K562 (cell line): ENCODE data around the gene TLE7. TPM values are rescaled to one million over a fixed set of nuclear protein-coding genes. Genes with fewer than 3 reads are reported as not detected.

Experiments used
- ATAC-seq: fragments of 200-7000 bp; cut with Tn5 transposase; 3 replicates; pipeline ENCODE4 v1.9.1; 2020; ENCODE audit warnings: moderate library complexity
- BruUV-seq: library from RNA; stranded (reverse); fragments of 400-500 nt; replicated peaks from 2 replicates; lab custom pipeline; 2021; lab: Mats Ljungman, UMichigan
- CTCF ChIA-PET: fragments of 300-600 bp; formaldehyde crosslinking; extraction: SDS; loops from one replicate; lab custom pipeline; 2021; ENCODE audit warnings: low intra/inter-chr PET ratio; lab: Yijun Ruan, JAX
- POLR2A ChIA-PET: fragments of 300-600, 350-650 bp; sonication (Branson Sonifier 250); formaldehyde crosslinking; extraction: SDS; loops from one replicate; lab custom pipeline; 2021; ENCODE audit warnings: antibody characterized with exemption, inconsistent platforms; lab: Yijun Ruan, JAX
- DNase-seq, 4 experiments: peaks; one replicate each; pipeline versions ENCODE4 v3.0.0 to v3.0.0-alpha.2; 2011 to 2018; ENCODE audit warnings: low spot score in 3 of 4, mixed read lengths in 3 of 4; ENCODE audit errors: extremely low read depth in 1 of 4
- FAIRE-seq: peaks from 2 replicates; lab custom pipeline; 2011; peaks lifted over from hg19 to GRCh38; lab: Jason Lieb, UNC
- H2AFZ ChIP-seq: 2 replicates; pipeline ENCODE4 v1.6.0; 2011; ENCODE audit warnings: low read depth, low read length, control low read depth, inconsistent platforms
- H3K27ac ChIP-seq: fragments of 200-600 bp; 3 replicates; pipeline ENCODE4 v1.8.0; 2011; ENCODE audit warnings: low read depth, mild to moderate bottlenecking, control low read depth, inconsistent platforms, low read length, moderate library complexity, mixed read lengths; ENCODE audit errors: extremely low read depth
- H3K27me3 ChIP-seq, 2 experiments: fragments of 300-600 bp in 1 of 2; 2 replicates in 1 of 2; 3 replicates in 1 of 2; pipeline versions ENCODE4 v1.6.0 to v1.8.0; 2011; ENCODE audit warnings: inconsistent platforms in 2 of 2, low read length in 2 of 2, mild to moderate bottlenecking in 1 of 2, mixed read lengths in 1 of 2, moderate library complexity in 1 of 2; ENCODE audit not compliant: control insufficient read depth in 2 of 2, insufficient read depth in 2 of 2
- H3K36me3 ChIP-seq: fragments of 300-600 bp; 3 replicates; pipeline ENCODE4 v1.8.0; 2011; ENCODE audit warnings: mild to moderate bottlenecking, low read length, inconsistent platforms; ENCODE audit not compliant: control insufficient read depth, insufficient read depth
- H3K4me1 ChIP-seq, 2 experiments: fragments of 200-600 bp in 1 of 2; replicated peaks in 1 of 2; 2 replicates in 1 of 2; 3 replicates in 1 of 2; pipeline versions ENCODE4 v1.5.1 to v1.8.0; 2011; ENCODE audit warnings: inconsistent platforms in 2 of 2, low read length in 2 of 2, mild to moderate bottlenecking in 1 of 2, mixed read lengths in 1 of 2, moderate library complexity in 1 of 2; ENCODE audit not compliant: control insufficient read depth in 2 of 2, insufficient read depth in 2 of 2
- H3K4me2 ChIP-seq: 2 replicates; pipeline ENCODE4 v1.6.1; 2011; ENCODE audit warnings: low read length, control low read depth, inconsistent platforms, mixed read lengths; ENCODE audit not compliant: insufficient read depth
- H3K4me3 ChIP-seq: fragments of 200-600 bp; sonication (generic), shearing (Covaris generic); 2 replicates; pipeline ENCODE4 v1.5.1; 2016; ENCODE audit warnings: control low read depth, inconsistent platforms
- H3K79me2 ChIP-seq: fragments of 200-600 bp; 3 replicates; pipeline ENCODE4 v1.8.0; 2011; ENCODE audit warnings: low read length, inconsistent platforms; ENCODE audit not compliant: control insufficient read depth, insufficient read depth
- H3K9ac ChIP-seq, 2 experiments: 2 replicates each; pipeline versions ENCODE4 v1.6.0 to v1.6.1; 2011; ENCODE audit warnings: low read depth in 2 of 2, low read length in 2 of 2, control low read depth in 1 of 2, inconsistent platforms in 1 of 2, mild to moderate bottlenecking in 1 of 2, mixed read lengths in 1 of 2; ENCODE audit not compliant: insufficient read depth in 1 of 2
- H3K9me1 ChIP-seq: one replicate; pipeline ENCODE4 v1.6.0; 2011; ENCODE audit warnings: inconsistent platforms, mild to moderate bottlenecking, low read length, moderate library complexity; ENCODE audit not compliant: control insufficient read depth, insufficient read depth
- H3K9me3 ChIP-seq: replicated peaks from 2 replicates; pipeline ENCODE4 v1.5.1; 2011; ENCODE audit warnings: low read depth, low read length, inconsistent platforms; ENCODE audit not compliant: control insufficient read depth, insufficient read depth
- H4K20me1 ChIP-seq: replicated peaks from 2 replicates; pipeline ENCODE4 v1.6.1; 2011; ENCODE audit warnings: low read length, inconsistent platforms, mixed read lengths; ENCODE audit not compliant: control insufficient read depth, insufficient read depth
- E2F5 ChIP-seq: sonication (generic); formaldehyde crosslinking; IDR thresholded peaks from 2 replicates; pipeline ENCODE4 v1.8.0; 2022; ENCODE audit warnings: mild to moderate bottlenecking, missing genetic modification reagents
- HMGXB4 ChIP-seq: sonication (generic); formaldehyde crosslinking; IDR thresholded peaks from 2 replicates; pipeline ENCODE4 v1.8.1; 2023; ENCODE audit warnings: mild to moderate bottlenecking, missing genetic modification reagents
- ID3 ChIP-seq, 2 experiments: fragments of 250-450 bp in 1 of 2; fragments of 450-650 bp in 1 of 2; sonication (Bioruptor Pico) in 1 of 2; IDR thresholded peaks; 2 replicates each; pipeline versions ENCODE4 v1.6.1 to v1.8.0; 2016 to 2021; ENCODE audit warnings: mild to moderate bottlenecking in 2 of 2, moderate library complexity in 2 of 2, missing compliant biosample characterization in 1 of 2, missing genetic modification characterization in 1 of 2
- POLR2AphosphoS5 ChIP-seq: IDR thresholded peaks from 2 replicates; pipeline ENCODE4 v1.6.1; 2011; ENCODE audit warnings: mild to moderate bottlenecking, low read depth, low read length, moderate library complexity; ENCODE audit not compliant: control insufficient read depth, insufficient read depth
- ZNF121 ChIP-seq: sonication (generic); formaldehyde crosslinking; conservative IDR thresholded peaks from 2 replicates; pipeline ENCODE4 v1.8.0; 2022; ENCODE audit warnings: missing genetic modification reagents
- ZNF431 ChIP-seq: sonication (generic); formaldehyde crosslinking; IDR thresholded peaks from 2 replicates; pipeline ENCODE4 v1.8.0; 2022; ENCODE audit warnings: mild to moderate bottlenecking, missing genetic modification reagents
- whole genome bisulfite sequencing: fragments of 100-300 bp; shearing (Covaris generic); methylation state at CpG from one replicate; pipeline ENCODE4 v1.1.6; 2016; ENCODE audit warnings: low coverage, mixed read lengths; ENCODE audit not compliant: insufficient coverage; ENCODE audit errors: missing lambda C conversion rate; 5-methylcytosine and 5-hydroxymethylcytosine counted together
- in situ Hi-C: fragments of 300-500 bp; cut with MboI; formaldehyde crosslinking; loops from 4 replicates; pipeline ENCODE4 v1.15.0; 2018; ENCODE audit warnings: inconsistent platforms, mixed read lengths
- intact Hi-C: fragments of 100-400 bp; cut with micrococcal nuclease; formaldehyde crosslinking; loops from 2 replicates; pipeline ENCODE4 v1.14.2; 2022
- polyA plus RNA-seq, 8 experiments: library from polyadenylated mRNA; depleted of rRNA in 4 of 8; stranded (reverse) in 5 of 8; unstranded in 3 of 8; fragments of >200 nt; fragmentation: Nextera tagmentation in 2 of 8; fragmentation: Illumina TruSeq in 1 of 8; extraction: Ambion mirVana in 2 of 8; extraction: Trizol in 1 of 8; gene quantifications; 2 replicates each; pipeline versions ENCODE4 v1.2.1 to v1.2.3, GENCODE V29; 2011 to 2014; ENCODE audit warnings: inconsistent platforms in 1 of 8, missing spikeins in 1 of 8
- total RNA-seq, 7 experiments: library from RNA; depleted of rRNA in 6 of 7; stranded (reverse); fragments of >200 nt in 6 of 7; fragmentation: Illumina TruSeq in 2 of 7; extraction: Trizol in 2 of 7; gene quantifications; 2 replicates each; pipeline versions ENCODE4 v1.2.1 to v1.2.3, GENCODE V29; 2011 to 2021; ENCODE audit warnings: low replicate concordance in 1 of 7

The TLE7 gene
- total and polyA plus RNA-seq, 9 of the 15 experiments (the other 6 are each of a cell fraction or from before 2014, with no cell fraction given) = not detected

- in situ Hi-C loops (no loop called here), intact Hi-C loops (no loop called here)
- Histone ChIP-seq H3K36me3 (no peaks in the 10 kb centered on the region), H3K9me1 (no peaks in the 10 kb centered on the region), H3K9me3 (no peaks in the 10 kb centered on the region; the same call in 1 of the 2 replicates), H3K9ac (no peak overlapping the region), H3K4me1 (no peaks in the 10 kb centered on the region; a peak in 2 of 5 replicates), H4K20me1 (no peaks in the 10 kb centered on the region), H3K27me3 (peaks cover 15 to 43% of the 10 kb centered on the region in 2 experiments; a peak in 4 of 5 replicates), H3K79me2 (no peaks in the 10 kb centered on the region), H3K4me2 (no peak overlapping the region), H3K27ac (no peak overlapping the region), H3K4me3 (no peak overlapping the region), H2AFZ (no peak overlapping the region)
- POLR2A ChIA-PET = interaction anchor here (0.7 kb wide), 1 partner anchor 216 kb away, joined by 3 read pairs; no protein-coding TSS in a partner anchor
- FAIRE-seq = no peak
- BruUV-seq = no TSS peak
- CTCF ChIA-PET = no interaction called here
- TF ChIP-seq ID3 (CRISPR knock-in tag; IDR thresholded peaks at IDR 0.05) = no peak
- TF ChIP-seq ID3 (tag; IDR thresholded peaks at IDR 0.05) = no peak
- TF ChIP-seq ZNF121 (CRISPR knock-in tag) = no peak
- no peak for TF ChIP-seq ZNF431 (CRISPR knock-in tag)
- TF ChIP-seq HMGXB4 (CRISPR knock-in tag) = no peak
- no peak for TF ChIP-seq E2F5 (CRISPR knock-in tag)
- no peak for TF ChIP-seq POLR2AphosphoS5
- 4% methylated on average over 3 of the region's 4 CpGs for WGBS
- ATAC-seq = no peak
- DNase-seq = no peak
These were observed 37.5 kb downstream of the TLE7 start for GRCh38 chr16:71404364-71404763.
